ENCODE measurements around the gene TSPAN1.
A peak's percentile ranks its signal among the peaks of the same experiment; 100 is the strongest.

TSPAN1 gene

GRCh38 chr1:46174448-46175231 is at the start of gene TSPAN1:
Gene TSPAN1, plus strand, starts transcription at chr1:46175087. Its CDS starts 6,021 bp downstream, at chr1:46181108.
- FAIRE-seq = no peak

- FAIRE-seq = no peak
Observed at GRCh38 chr1:46128344-46128743, 46.5 kb upstream of the TSPAN1 start.

GRCh38 chr1:46130121-46130520 is 44.8 kb upstream of the TSPAN1 start:
- no peak for FAIRE-seq

- no peak for FAIRE-seq
Observed at GRCh38 chr1:46130606-46131005, 44.3 kb upstream of the TSPAN1 start.

- FAIRE-seq = no peak
Observed at GRCh38 chr1:46131093-46131492, 43.8 kb upstream of the TSPAN1 start.

GRCh38 chr1:46131712-46132528 is 43.0 kb upstream of the TSPAN1 start:
- FAIRE-seq = no peak

DNA sequence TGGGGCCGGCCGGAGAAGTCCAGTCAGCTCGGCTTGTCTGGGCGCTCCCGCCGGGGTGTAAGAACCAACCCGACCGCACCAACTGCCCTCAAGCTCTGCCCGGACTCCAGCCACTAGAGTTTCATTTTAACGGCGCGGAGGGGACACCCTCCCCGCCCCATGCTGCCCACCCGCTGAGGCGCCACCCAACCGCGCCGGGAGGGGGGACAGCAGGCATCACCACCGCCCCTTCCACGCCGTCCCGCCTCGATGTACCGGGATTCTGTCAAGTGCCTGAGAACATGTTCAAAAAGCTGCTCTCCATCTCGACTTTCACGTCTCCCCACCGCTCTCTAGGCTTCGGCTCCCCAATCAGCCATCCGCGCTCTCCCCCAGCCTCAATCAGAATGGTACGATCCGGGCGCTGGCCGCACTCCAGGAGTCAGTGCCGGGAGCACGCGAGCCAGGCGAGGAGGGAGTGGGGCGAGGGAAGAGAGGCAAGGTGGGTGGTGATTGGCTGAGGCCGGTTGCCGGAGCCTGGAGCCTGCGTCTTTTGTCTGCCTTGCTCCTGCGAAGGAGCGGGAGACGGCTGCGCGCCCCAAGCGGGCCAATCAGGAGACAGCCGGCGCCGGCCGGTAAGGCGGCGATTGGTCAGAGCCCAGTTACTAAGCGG is 42.2 kb upstream of the TSPAN1 start, which contains the start of gene PIK3R3:
Gene PIK3R3 (minus strand): TSS at position 101 of the 652 bp plus-strand sequence. CDS start 677 bp downstream, outside the sequence.
- peak; percentile 98 for FAIRE-seq

- no peak for FAIRE-seq
Observed at GRCh38 chr1:46133181-46133658, 41.7 kb upstream of the TSPAN1 start.

- no peak for FAIRE-seq
Observed at GRCh38 chr1:46133781-46134350, 41.0 kb upstream of the TSPAN1 start.

GRCh38 chr1:46134660-46135331 is 40.1 kb upstream of the TSPAN1 start:
- FAIRE-seq = no peak

- no peak for FAIRE-seq
Observed at GRCh38 chr1:46136711-46137110, 38.2 kb upstream of the TSPAN1 start.

DNA sequence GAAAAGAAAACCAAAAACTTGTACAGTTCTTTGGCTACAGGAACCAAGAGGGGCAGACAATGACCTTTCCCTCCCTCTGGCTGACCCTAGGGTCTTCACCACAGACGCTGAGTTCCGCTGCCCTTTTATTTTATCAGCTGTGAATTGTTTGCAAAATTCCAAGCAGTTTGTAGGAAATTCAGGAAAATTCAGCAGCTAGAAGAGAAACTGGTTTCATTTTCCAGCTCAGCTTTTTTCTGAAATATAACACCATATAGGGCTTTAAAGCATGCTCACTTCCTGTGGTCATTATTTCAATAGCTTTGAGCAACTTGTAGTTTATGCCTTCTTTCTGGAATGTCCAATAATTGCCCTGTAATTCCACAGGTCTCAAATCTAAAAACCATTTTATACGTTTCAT is 37.0 kb upstream of the TSPAN1 start:
- FAIRE-seq = no peak

- FAIRE-seq = no peak
Observed at GRCh38 chr1:46148318-46148717, 26.6 kb upstream of the TSPAN1 start.

DNA sequence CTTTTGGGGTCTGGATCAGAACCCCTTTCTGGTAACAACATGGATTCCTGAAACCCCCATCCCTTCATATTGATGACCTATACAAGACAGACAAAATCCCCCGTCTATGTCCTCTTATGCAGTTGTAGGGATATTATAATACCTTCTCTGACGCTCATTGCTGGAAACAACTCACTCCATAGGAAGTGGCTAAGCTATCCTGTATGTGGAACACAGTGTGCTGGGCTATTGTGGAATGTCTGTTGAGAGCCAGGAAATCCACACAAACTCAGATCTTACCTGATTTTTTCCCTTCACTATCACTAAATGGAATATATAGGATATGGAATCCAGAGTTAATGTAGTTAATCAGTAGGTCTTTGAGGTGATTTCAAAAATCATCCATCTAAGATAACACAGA is 24.8 kb upstream of the TSPAN1 start:
- no peak for FAIRE-seq

DNA sequence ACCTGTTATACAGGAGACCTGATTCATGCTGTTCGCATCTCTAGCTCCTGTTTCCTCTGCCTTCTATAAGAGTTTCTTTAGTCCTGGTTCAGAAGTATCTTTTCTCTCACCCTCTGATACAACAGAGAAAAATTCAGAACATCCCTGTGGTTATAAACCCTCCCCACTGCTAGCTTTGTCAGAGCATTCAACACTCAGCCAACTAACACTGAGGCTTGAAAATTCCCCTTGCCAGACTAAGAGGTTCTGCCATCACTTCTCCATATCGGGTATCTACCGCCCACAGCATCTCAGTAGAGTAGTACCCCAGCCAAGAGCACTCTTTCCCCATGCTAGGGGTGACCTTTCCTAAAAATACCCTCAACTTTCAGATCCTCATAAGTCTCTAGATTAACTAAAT is 22.9 kb upstream of the TSPAN1 start:
- no peak for FAIRE-seq

DNA sequence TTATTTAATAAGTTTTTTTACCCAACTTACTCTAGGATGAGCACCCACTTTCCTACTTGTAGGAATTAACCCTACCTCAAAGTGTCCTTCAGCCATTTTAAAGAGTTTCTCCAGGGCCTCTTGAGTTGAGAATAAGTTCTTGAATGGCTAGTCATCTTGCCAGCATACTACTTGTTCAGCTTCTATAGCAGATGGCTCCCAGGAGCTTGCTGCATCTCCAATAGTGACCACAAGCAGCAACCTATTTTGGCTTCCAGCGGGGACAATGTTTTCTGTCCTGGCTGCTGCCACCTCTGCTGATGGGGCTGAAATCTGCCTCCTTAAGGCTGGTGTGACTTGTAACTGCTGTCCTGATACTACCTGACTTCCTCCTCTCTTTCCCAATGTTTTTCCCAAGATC is 21.7 kb upstream of the TSPAN1 start:
- no peak for FAIRE-seq

GRCh38 chr1:46153732-46154131 is 21.2 kb upstream of the TSPAN1 start:
- no peak for FAIRE-seq

- FAIRE-seq = no peak
Observed at GRCh38 chr1:46157916-46158311, 17.0 kb upstream of the TSPAN1 start.

GRCh38 chr1:46158312-46159281 is 16.3 kb upstream of the TSPAN1 start:
- FAIRE-seq = no peak

DNA sequence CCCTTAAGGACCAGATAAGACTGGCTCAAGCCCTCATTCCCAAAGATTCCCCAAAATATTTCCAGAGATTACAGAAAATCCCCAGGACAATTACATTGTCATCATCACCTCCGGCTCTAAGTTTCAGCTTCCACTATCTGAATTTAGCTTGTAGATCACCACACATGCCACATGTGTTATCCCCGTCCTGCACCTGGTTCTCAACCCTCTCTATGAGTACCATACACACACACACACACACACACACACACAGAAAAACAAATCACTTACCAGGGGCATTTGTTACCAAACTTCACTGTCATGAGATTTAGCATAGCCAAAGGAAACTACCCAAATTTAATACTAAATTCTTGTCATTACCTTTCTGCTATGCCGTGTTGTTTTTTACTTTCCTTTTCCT is 15.4 kb upstream of the TSPAN1 start:
- FAIRE-seq = no peak

DNA sequence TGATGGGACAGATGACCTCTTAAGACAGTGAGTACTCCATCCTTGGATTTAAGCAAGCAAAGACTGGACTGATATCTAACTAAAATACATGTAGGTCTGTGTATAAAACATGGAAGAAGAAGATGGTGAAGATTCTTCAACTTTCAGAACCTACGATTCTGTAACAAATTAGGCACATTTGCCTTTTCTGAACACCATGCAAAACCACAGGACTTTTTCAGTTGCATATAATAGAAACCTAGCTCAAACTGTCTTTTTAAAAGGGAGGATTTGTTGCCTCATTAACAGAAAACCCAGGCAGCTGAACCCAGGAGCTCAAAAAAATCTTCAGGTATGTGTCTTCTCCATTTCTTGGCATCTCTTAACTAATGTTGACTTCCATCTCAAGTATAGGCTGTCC is 14.7 kb upstream of the TSPAN1 start:
- no peak for FAIRE-seq

Data from A204.1 (cell line).